VCaP (cell line): ENCODE measurements around the gene MRPL9.

ENCODE experiments used
- H3K27ac ChIP-seq: fragments of 450-650 bp; 2 replicates; pipeline ENCODE4 v1.5.1; 2017
- CTCF ChIP-seq: fragments of 450-650 bp; conservative IDR thresholded peaks from 2 replicates; pipeline ENCODE4 v1.5.1; 2017; ENCODE audit warnings: mild to moderate bottlenecking, moderate library complexity

Gene MRPL9

DNA sequence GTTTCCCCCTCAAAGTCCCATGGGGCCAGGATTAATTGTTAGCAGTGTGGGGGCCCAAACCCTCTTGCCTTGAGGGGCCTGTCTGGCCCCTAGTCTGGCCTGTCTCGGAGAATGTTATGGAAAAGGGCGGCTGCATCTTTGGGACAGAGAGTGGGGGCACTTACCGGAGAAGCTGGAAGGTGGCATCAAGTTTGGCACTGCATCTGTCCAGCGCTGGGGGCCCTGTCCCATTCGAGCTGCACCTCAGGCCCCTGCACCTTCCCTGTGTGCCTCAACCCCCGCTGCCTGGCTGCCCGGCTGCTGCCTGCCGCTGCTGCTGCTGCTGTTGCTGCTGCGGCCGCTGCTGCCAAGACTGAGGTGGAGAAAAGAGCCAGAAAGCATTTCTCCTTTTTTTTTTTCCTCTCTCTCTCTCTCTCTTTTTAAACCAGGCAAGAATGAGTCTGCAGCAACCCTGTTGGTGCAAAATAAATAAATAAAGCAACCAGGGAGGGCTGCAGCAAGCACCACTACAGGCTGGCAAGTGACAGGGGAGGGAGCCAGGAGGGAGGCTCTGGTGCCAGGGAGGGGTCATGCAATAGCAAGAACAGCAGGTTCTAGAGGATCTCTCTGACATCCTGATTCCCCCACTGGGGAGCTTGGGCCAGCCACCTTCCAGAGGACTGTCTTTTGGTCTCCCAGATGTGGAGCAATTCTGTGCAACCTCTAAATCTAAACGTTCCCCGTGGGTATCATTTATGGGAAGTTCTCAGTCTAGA is 41.9 kb upstream of the MRPL9 start, which contains the start of gene LINGO4:
Gene LINGO4 (minus strand): TSS at position 354 of the 755 bp plus-strand sequence. CDS start 2,715 bp downstream, outside the sequence.
- no peak within 1 kb of the TSS for H3K27ac ChIP-seq
- TF ChIP-seq CTCF = no peak

GRCh38 chr1:151803915-151804314 is 40.6 kb upstream of the MRPL9 start:
- TF ChIP-seq CTCF = no peak
- no peak overlapping the region for H3K27ac ChIP-seq

GRCh38 chr1:151803164-151803563 is 39.9 kb upstream of the MRPL9 start:
- no peak overlapping the region for H3K27ac ChIP-seq
- no peak for TF ChIP-seq CTCF

DNA sequence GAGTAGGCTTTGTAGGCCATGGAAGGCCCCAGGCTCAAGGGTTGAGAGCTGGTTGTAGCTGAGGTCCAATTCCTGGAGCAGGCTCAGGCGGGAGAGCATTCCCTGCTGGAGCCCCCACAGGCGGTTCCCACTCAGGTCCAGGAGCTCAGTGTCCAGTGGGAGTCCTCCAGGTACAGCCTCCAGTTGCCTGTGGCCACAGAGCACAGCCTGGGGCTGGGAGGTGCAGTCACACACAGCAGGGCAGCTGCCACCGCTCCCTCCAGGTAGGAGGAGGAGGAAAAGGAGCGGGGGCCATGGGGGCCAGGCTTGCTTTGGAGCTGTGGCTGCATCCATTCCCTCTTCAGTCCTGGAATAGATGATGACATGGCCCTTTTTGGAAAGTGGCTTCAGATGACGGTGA is 39.1 kb upstream of the MRPL9 start:
- no peak for TF ChIP-seq CTCF

GRCh38 chr1:151801846-151802245 is 38.5 kb upstream of the MRPL9 start:
- H3K27ac ChIP-seq = no peak overlapping the region
- no peak for TF ChIP-seq CTCF

More for the DNA sequence above, 39.1 kb upstream of the MRPL9 start:
- no peak overlapping the region for H3K27ac ChIP-seq

DNA sequence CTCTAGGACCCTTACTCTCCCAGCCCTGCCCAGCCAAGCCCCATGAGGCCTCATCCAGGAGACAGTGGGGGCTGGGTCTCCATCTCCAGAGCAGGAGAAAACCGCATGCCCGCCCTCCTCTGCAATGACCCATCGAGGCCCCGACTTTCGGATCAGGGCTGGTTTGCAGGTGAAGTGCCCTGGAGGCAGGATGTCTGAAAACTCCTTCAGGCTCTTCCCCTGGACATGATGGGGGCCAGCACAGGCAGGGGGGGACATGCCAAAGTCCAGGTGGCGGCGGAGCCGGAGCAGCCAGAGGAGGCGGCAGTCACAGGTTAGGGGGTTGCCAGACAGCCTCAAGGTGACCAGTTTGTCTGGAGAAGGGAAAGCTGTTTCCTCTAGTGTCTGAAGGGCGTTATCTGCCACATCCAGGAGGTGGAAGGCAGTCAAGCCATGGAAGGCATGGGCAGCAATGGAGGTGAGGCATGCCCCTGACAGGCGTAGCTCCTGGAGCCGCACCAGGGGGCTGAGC is 38.1 kb upstream of the MRPL9 start:
- no peak overlapping the region for H3K27ac ChIP-seq
- no peak for TF ChIP-seq CTCF

- no peak overlapping the region for H3K27ac ChIP-seq
Measured at GRCh38 chr1:151800830-151801229, 37.5 kb upstream of the MRPL9 start.

More at GRCh38 chr1:151800830-151801229, 37.5 kb upstream of the MRPL9 start:
- no peak for TF ChIP-seq CTCF
